ENCODE results near the gene FSHR.

FSHR gene

DNA sequence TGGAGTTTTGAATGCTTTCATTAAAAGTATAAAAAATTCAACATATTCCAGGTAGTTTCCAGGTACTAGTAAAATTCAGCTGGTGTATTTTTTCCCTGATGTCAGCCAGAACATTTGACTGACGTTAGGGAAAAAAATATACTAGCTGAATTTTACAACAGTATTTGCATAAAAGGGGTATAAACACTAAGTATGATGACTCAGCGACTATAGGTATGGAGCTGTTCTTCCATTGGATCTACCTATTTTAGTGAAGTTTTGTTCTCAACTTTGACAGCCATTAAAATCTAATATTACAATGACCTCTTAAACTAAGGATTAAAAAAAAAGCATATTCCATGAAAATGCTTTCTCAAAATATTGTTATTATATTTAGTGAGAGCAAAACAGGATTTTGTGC, 155.9 kb downstream of the FSHR start:
- Histone ChIP-seq H4K91ac (ENCODE audit: low read depth, low read length) (no peak overlapping the region), H2AFZ (ENCODE audit: insufficient read depth, low read length, poor library complexity) (no peak overlapping the region), H3K18ac (ENCODE audit: low read length) (no peak overlapping the region), H4K8ac (ENCODE audit: low read depth, low read length) (no peak overlapping the region), H2BK120ac (ENCODE audit: insufficient read depth, low read length, poor library complexity) (no peak overlapping the region), H4K12ac (ENCODE audit: low read depth, low read length) (no peak overlapping the region), H3K79me1 (ENCODE audit: low read length) (no peaks in the 10 kb centered on the region), H3K4me2 (ENCODE audit: low read length) (no peak overlapping the region), H3K9me3 (ENCODE audit: insufficient read depth, low read depth, low read length) (no peaks in the 10 kb centered on the region), H3K23ac (ENCODE audit: low read length) (no peak overlapping the region), H2AK5ac (ENCODE audit: low read length) (no peak overlapping the region), H2BK5ac (ENCODE audit: low read depth, low read length, poor library complexity) (no peak overlapping the region), H3K27ac (ENCODE audit: low read depth, low read length) (no peak overlapping the region), H2BK12ac (ENCODE audit: low read length) (no peak overlapping the region), H3K9ac (ENCODE audit: low read length) (no peak overlapping the region), H3K4ac (ENCODE audit: low read depth, low read length) (no peak overlapping the region), H3K4me1 (ENCODE audit: control insufficient read depth in 1 of 2, insufficient read depth in 2 of 2, low read length in 2 of 2) (no peaks in the 10 kb centered on the region), H3K27me3 (ENCODE audit: insufficient read depth, low read length) (no peaks in the 10 kb centered on the region), H3K14ac (ENCODE audit: low read length) (no peak overlapping the region), H3K36me3 (ENCODE audit: control insufficient read depth in 1 of 2, insufficient read depth in 2 of 2, low read length in 2 of 2) (no peaks in the 10 kb centered on the region), H3K4me3 (ENCODE audit: low read depth, low read length) (no peak overlapping the region), H3K79me2 (ENCODE audit: control insufficient read depth, insufficient read depth, low read length, poor library complexity) (no peaks in the 10 kb centered on the region)
- WGBS (ENCODE audit: extremely low coverage, insufficient coverage, insufficient read length) = no CpG with 5 or more reads among the region's 2 CpGs
- DNase-seq = no peak

DNA sequence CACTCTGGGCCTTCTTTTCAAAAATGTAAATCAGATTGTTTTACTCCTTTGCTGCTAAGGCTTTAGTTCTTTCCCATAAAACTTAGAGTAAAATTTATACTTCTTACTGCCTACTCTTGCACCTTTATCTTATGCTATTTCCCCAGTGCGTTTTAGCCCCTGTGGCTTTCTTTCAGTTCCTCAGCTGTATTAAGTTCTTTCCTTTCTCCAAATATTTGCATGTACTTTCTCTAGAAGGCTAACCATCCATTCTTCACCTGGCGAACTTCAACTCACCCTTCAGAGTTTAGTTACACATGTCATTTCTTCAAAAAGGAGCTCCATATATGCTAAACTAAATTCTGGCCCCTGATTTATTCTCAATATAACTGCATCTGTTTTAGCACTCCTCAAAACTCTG, 160.7 kb downstream of the FSHR start:
- no peak overlapping the region for H2BK12ac ChIP-seq (ENCODE audit: low read length)
- H3K27ac ChIP-seq (ENCODE audit: low read depth, low read length) = no peak overlapping the region
- H3K23ac ChIP-seq (ENCODE audit: low read length) = no peak overlapping the region
- no peaks in the 10 kb centered on the region for H3K4me1 ChIP-seq (ENCODE audit: control insufficient read depth in 1 of 2, insufficient read depth in 2 of 2, low read length in 2 of 2)
- no CpG with 5 or more reads among the region's 2 CpGs for WGBS (ENCODE audit: extremely low coverage, insufficient coverage, insufficient read length)
- no peak overlapping the region for H4K91ac ChIP-seq (ENCODE audit: low read depth, low read length)
- no peak overlapping the region for H3K18ac ChIP-seq (ENCODE audit: low read length)
- H3K9me3 ChIP-seq (ENCODE audit: insufficient read depth, low read depth, low read length) = no peaks in the 10 kb centered on the region
- H3K4ac ChIP-seq (ENCODE audit: low read depth, low read length) = no peak overlapping the region
- H2AFZ ChIP-seq (ENCODE audit: insufficient read depth, low read length, poor library complexity) = no peak overlapping the region
- H3K9ac ChIP-seq (ENCODE audit: low read length) = no peak overlapping the region
- no peak overlapping the region for H3K4me3 ChIP-seq (ENCODE audit: low read depth, low read length)
- no peak overlapping the region for H4K12ac ChIP-seq (ENCODE audit: low read depth, low read length)
- DNase-seq = no peak
- H2BK120ac ChIP-seq (ENCODE audit: insufficient read depth, low read length, poor library complexity) = no peak overlapping the region
- H3K27me3 ChIP-seq (ENCODE audit: insufficient read depth, low read length) = no peaks in the 10 kb centered on the region
- no peak overlapping the region for H3K14ac ChIP-seq (ENCODE audit: low read length)
- no peak overlapping the region for H2AK5ac ChIP-seq (ENCODE audit: low read length)
- H2BK5ac ChIP-seq (ENCODE audit: low read depth, low read length, poor library complexity) = no peak overlapping the region
- no peaks in the 10 kb centered on the region for H3K36me3 ChIP-seq (ENCODE audit: control insufficient read depth in 1 of 2, insufficient read depth in 2 of 2, low read length in 2 of 2)
- H3K4me2 ChIP-seq (ENCODE audit: low read length) = no peak overlapping the region
- H4K8ac ChIP-seq (ENCODE audit: low read depth, low read length) = no peak overlapping the region
- no peaks in the 10 kb centered on the region for H3K79me2 ChIP-seq (ENCODE audit: control insufficient read depth, insufficient read depth, low read length, poor library complexity)
- no peaks in the 10 kb centered on the region for H3K79me1 ChIP-seq (ENCODE audit: low read length)

DNA sequence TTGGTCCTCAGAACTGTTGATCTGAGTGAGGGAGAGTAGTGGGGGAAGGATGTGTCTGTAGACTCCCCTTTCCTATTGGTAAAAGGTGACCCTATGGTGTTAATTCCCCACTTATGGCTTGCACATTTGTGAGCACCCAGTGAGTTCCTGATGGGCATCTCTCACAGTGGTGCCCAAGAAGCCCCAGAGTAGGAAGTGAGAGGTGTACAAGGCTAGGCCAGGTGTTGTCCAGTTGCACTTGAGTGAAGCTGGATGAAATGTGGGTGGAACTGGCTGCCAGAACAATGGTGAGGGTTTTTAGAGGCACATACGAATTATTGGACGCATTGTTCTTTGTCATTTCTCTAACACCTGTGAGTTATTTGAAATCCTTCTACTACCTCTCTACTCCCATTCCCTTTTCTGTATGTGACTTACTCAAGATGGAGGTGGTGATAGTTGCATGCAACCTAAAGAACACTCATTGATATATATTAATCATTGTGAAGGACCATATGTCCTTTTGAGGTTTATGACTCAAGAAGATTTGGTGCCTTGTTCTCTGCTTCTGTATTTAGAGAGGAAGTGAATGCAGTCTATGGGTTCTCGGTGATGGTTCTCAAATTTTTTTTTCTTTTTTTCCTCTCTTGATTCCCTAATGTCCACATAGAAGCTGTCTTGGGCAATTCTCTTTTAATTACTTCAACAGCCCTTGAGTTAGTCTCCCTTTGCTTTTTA, 162.7 kb downstream of the FSHR start:
- no CpG with 5 or more reads among the region's 3 CpGs for WGBS (ENCODE audit: extremely low coverage, insufficient coverage, insufficient read length)
- Histone ChIP-seq H4K12ac (ENCODE audit: low read depth, low read length) (no peak overlapping the region), H2AK5ac (ENCODE audit: low read length) (no peak overlapping the region), H3K4me2 (ENCODE audit: low read length) (no peak overlapping the region), H4K8ac (ENCODE audit: low read depth, low read length) (no peak overlapping the region), H3K4me1 (ENCODE audit: control insufficient read depth in 1 of 2, insufficient read depth in 2 of 2, low read length in 2 of 2) (no peaks in the 10 kb centered on the region), H3K9me3 (ENCODE audit: insufficient read depth, low read depth, low read length) (no peaks in the 10 kb centered on the region), H3K4ac (ENCODE audit: low read depth, low read length) (no peak overlapping the region), H2AFZ (ENCODE audit: insufficient read depth, low read length, poor library complexity) (no peak overlapping the region), H3K18ac (ENCODE audit: low read length) (no peak overlapping the region), H3K36me3 (ENCODE audit: control insufficient read depth in 1 of 2, insufficient read depth in 2 of 2, low read length in 2 of 2) (no peaks in the 10 kb centered on the region), H3K79me1 (ENCODE audit: low read length) (no peaks in the 10 kb centered on the region), H3K14ac (ENCODE audit: low read length) (no peak overlapping the region), H3K27ac (ENCODE audit: low read depth, low read length) (no peak overlapping the region), H2BK5ac (ENCODE audit: low read depth, low read length, poor library complexity) (no peak overlapping the region), H3K27me3 (ENCODE audit: insufficient read depth, low read length) (no peaks in the 10 kb centered on the region), H2BK12ac (ENCODE audit: low read length) (no peak overlapping the region), H4K91ac (ENCODE audit: low read depth, low read length) (no peak overlapping the region), H3K79me2 (ENCODE audit: control insufficient read depth, insufficient read depth, low read length, poor library complexity) (no peaks in the 10 kb centered on the region), H3K4me3 (ENCODE audit: low read depth, low read length) (no peak overlapping the region), H3K23ac (ENCODE audit: low read length) (no peak overlapping the region), H3K9ac (ENCODE audit: low read length) (no peak overlapping the region), H2BK120ac (ENCODE audit: insufficient read depth, low read length, poor library complexity) (no peak overlapping the region)
- no peak for DNase-seq

DNA sequence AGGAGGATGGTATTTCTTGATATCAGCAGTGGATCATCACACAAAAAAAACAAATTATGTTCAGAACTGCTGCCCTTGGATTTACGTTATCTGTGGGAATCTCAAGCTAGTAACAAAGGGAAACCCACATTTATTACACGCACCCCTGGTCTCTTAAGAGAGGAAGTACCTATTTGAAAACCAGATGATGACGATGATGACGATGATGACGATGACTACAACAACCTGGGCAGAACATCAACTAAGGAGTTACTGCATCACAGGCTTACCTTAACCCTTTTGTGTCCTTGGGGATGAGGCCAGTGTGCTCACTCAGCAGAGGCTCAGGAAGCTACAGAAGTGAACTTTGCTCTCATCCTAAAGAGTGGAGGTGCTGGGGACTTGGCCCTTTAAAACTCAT, 169.4 kb downstream of the FSHR start:
- no CpG with 5 or more reads among the region's 5 CpGs for WGBS (ENCODE audit: extremely low coverage, insufficient coverage, insufficient read length)
- no peaks in the 10 kb centered on the region for H3K79me2 ChIP-seq (ENCODE audit: control insufficient read depth, insufficient read depth, low read length, poor library complexity)

More for the DNA sequence above, 169.4 kb downstream of the FSHR start:
- H2AK5ac ChIP-seq (ENCODE audit: low read length) = no peak overlapping the region
- H4K8ac ChIP-seq (ENCODE audit: low read depth, low read length) = no peak overlapping the region
- H3K18ac ChIP-seq (ENCODE audit: low read length) = no peak overlapping the region
- no peak overlapping the region for H3K4me2 ChIP-seq (ENCODE audit: low read length)
- no peak overlapping the region for H3K9ac ChIP-seq (ENCODE audit: low read length)
- no peak overlapping the region for H3K27ac ChIP-seq (ENCODE audit: low read depth, low read length)
- no peaks in the 10 kb centered on the region for H3K36me3 ChIP-seq (ENCODE audit: control insufficient read depth in 1 of 2, insufficient read depth in 2 of 2, low read length in 2 of 2)
- H3K79me1 ChIP-seq (ENCODE audit: low read length) = no peaks in the 10 kb centered on the region
- peaks cover 0 to 2% of the 10 kb centered on the region in 2 experiments for H3K4me1 ChIP-seq (ENCODE audit: control insufficient read depth in 1 of 2, insufficient read depth in 2 of 2, low read length in 2 of 2)
- H3K9me3 ChIP-seq (ENCODE audit: insufficient read depth, low read depth, low read length) = no peaks in the 10 kb centered on the region
- no peak overlapping the region for H2BK5ac ChIP-seq (ENCODE audit: low read depth, low read length, poor library complexity)
- H4K12ac ChIP-seq (ENCODE audit: low read depth, low read length) = no peak overlapping the region
- H3K23ac ChIP-seq (ENCODE audit: low read length) = no peak overlapping the region
- no peak overlapping the region for H2AFZ ChIP-seq (ENCODE audit: insufficient read depth, low read length, poor library complexity)
- H2BK120ac ChIP-seq (ENCODE audit: insufficient read depth, low read length, poor library complexity) = no peak overlapping the region
- no peak for DNase-seq
- peak overlapping the region; percentile 45 for H3K4me3 ChIP-seq (ENCODE audit: low read depth, low read length)
- H3K14ac ChIP-seq (ENCODE audit: low read length) = no peak overlapping the region
- H3K27me3 ChIP-seq (ENCODE audit: insufficient read depth, low read length) = no peaks in the 10 kb centered on the region
- no peak overlapping the region for H4K91ac ChIP-seq (ENCODE audit: low read depth, low read length)
- H3K4ac ChIP-seq (ENCODE audit: low read depth, low read length) = no peak overlapping the region
- H2BK12ac ChIP-seq (ENCODE audit: low read length) = no peak overlapping the region
